ENCODE data around the gene MAP3K2.

MAP3K2 gene

GRCh38 chr2:127321303-127321702 is 66.5 kb downstream of the MAP3K2 start:
- Histone ChIP-seq H3K4me3 (ENCODE audit: low read length, poor library complexity, severe bottlenecking) (no peak overlapping the region), H2AFZ (ENCODE audit: low read length) (no peak overlapping the region), H3K27me3 (ENCODE audit: insufficient read depth, low read length, poor library complexity, severe bottlenecking) (no peaks in the 10 kb centered on the region), H3K4me2 (ENCODE audit: low read depth, low read length, poor library complexity, severe bottlenecking) (no peak overlapping the region), H3K9me3 (ENCODE audit: insufficient read depth, low read depth, low read length) (peaks cover 4% of the 10 kb centered on the region; the same call in 1 of the 2 replicates), H3K36me3 (ENCODE audit: insufficient read depth, low read length) (peaks cover 79% of the 10 kb centered on the region), H4K20me1 (ENCODE audit: insufficient read depth, low read length, poor library complexity, severe bottlenecking) (no peaks in the 10 kb centered on the region), H3K79me2 (ENCODE audit: insufficient read depth, low read length) (no peaks in the 10 kb centered on the region), H3F3A (ENCODE audit: low read depth) (no peaks in the 10 kb centered on the region), H3K4me1 (ENCODE audit: insufficient read depth, low read length, poor library complexity, severe bottlenecking) (no peaks in the 10 kb centered on the region), H3K9ac (ENCODE audit: low read depth, low read length, poor library complexity, severe bottlenecking) (no peak overlapping the region), H3K9me2 (replicated peaks; ENCODE audit: low read depth, low read length) (no peaks in the 10 kb centered on the region)
- TF ChIP-seq EZH2phosphoT487 (IDR thresholded peaks at IDR 0.05; ENCODE audit: borderline replicate concordance) (no peak), CTCF (conservative IDR thresholded peaks at IDR 0.05; ENCODE audit: low read length) (no peak)

- Histone ChIP-seq H3K4me1 (ENCODE audit: insufficient read depth, low read length, poor library complexity, severe bottlenecking) (no peaks in the 10 kb centered on the region), H3K36me3 (ENCODE audit: insufficient read depth, low read length) (peaks cover 80% of the 10 kb centered on the region), H3K79me2 (ENCODE audit: insufficient read depth, low read length) (no peaks in the 10 kb centered on the region), H4K20me1 (ENCODE audit: insufficient read depth, low read length, poor library complexity, severe bottlenecking) (no peaks in the 10 kb centered on the region), H3K9me2 (replicated peaks; ENCODE audit: low read depth, low read length) (no peaks in the 10 kb centered on the region), H3K4me2 (ENCODE audit: low read depth, low read length, poor library complexity, severe bottlenecking) (no peak overlapping the region), H3K27me3 (ENCODE audit: insufficient read depth, low read length, poor library complexity, severe bottlenecking) (no peaks in the 10 kb centered on the region), H2AFZ (ENCODE audit: low read length) (no peak overlapping the region), H3F3A (ENCODE audit: low read depth) (no peaks in the 10 kb centered on the region), H3K4me3 (ENCODE audit: low read length, poor library complexity, severe bottlenecking) (no peak overlapping the region), H3K9me3 (ENCODE audit: insufficient read depth, low read depth, low read length) (peaks cover 4% of the 10 kb centered on the region; the same call in 1 of the 2 replicates), H3K9ac (ENCODE audit: low read depth, low read length, poor library complexity, severe bottlenecking) (no peak overlapping the region)
- TF ChIP-seq EZH2phosphoT487 (IDR thresholded peaks at IDR 0.05; ENCODE audit: borderline replicate concordance) (no peak), CTCF (conservative IDR thresholded peaks at IDR 0.05; ENCODE audit: low read length) (no peak)
Measured at GRCh38 chr2:127320586-127321275, 67.0 kb downstream of the MAP3K2 start.

GRCh38 chr2:127320067-127320466 is 67.7 kb downstream of the MAP3K2 start:
- Histone ChIP-seq H3K4me3 (ENCODE audit: low read length, poor library complexity, severe bottlenecking) (no peak overlapping the region), H3K9ac (ENCODE audit: low read depth, low read length, poor library complexity, severe bottlenecking) (no peak overlapping the region), H3K4me2 (ENCODE audit: low read depth, low read length, poor library complexity, severe bottlenecking) (no peak overlapping the region), H2AFZ (ENCODE audit: low read length) (no peak overlapping the region), H3K27me3 (ENCODE audit: insufficient read depth, low read length, poor library complexity, severe bottlenecking) (no peaks in the 10 kb centered on the region), H3F3A (ENCODE audit: low read depth) (no peaks in the 10 kb centered on the region), H3K4me1 (ENCODE audit: insufficient read depth, low read length, poor library complexity, severe bottlenecking) (no peaks in the 10 kb centered on the region), H3K9me3 (ENCODE audit: insufficient read depth, low read depth, low read length) (peaks cover 4% of the 10 kb centered on the region; the same call in 1 of the 2 replicates), H4K20me1 (ENCODE audit: insufficient read depth, low read length, poor library complexity, severe bottlenecking) (no peaks in the 10 kb centered on the region), H3K79me2 (ENCODE audit: insufficient read depth, low read length) (no peaks in the 10 kb centered on the region), H3K36me3 (ENCODE audit: insufficient read depth, low read length) (peaks cover 79% of the 10 kb centered on the region), H3K9me2 (replicated peaks; ENCODE audit: low read depth, low read length) (no peaks in the 10 kb centered on the region)
- TF ChIP-seq EZH2phosphoT487 (IDR thresholded peaks at IDR 0.05; ENCODE audit: borderline replicate concordance) (no peak), CTCF (conservative IDR thresholded peaks at IDR 0.05; ENCODE audit: low read length) (no peak)

Measured in Loucy (cell line).